KMS-11 (cell line): Measurements from ENCODE around the gene AKT3.

ENCODE experiments used
- H2AFZ ChIP-seq: fragments of 200-600 bp; sonication (generic); 2 replicates; pipeline ENCODE4 v1.6.1; 2016; ENCODE audit warnings: antibody characterized with exemption, mixed run types, low read depth
- H3K27ac ChIP-seq: fragments of 200-600 bp; sonication (generic); 2 replicates; pipeline ENCODE4 v1.6.1; 2016; ENCODE audit warnings: mild to moderate bottlenecking, mixed run types
- H3K27me3 ChIP-seq: fragments of 200-600 bp; sonication (generic); 2 replicates; pipeline ENCODE4 v1.6.1; 2017; ENCODE audit warnings: mild to moderate bottlenecking, low read depth, mixed run types, moderate library complexity; ENCODE audit not compliant: insufficient read depth
- H3K36me3 ChIP-seq: fragments of 200-600 bp; sonication (generic); 2 replicates; pipeline ENCODE4 v1.6.1; 2017; ENCODE audit warnings: mild to moderate bottlenecking, mixed run types; ENCODE audit not compliant: insufficient read depth
- H3K4me1 ChIP-seq: fragments of 200-600 bp; sonication (generic); 2 replicates; pipeline ENCODE4 v1.6.1; 2016; ENCODE audit warnings: mild to moderate bottlenecking, low read depth, mixed run types; ENCODE audit not compliant: poor library complexity, severe bottlenecking
- H3K4me2 ChIP-seq: fragments of 200-600 bp; sonication (generic); 2 replicates; pipeline ENCODE4 v1.7.0; 2016; ENCODE audit warnings: mild to moderate bottlenecking, mixed run types
- H3K4me3 ChIP-seq: fragments of 200-600 bp; sonication (generic); IDR thresholded peaks from 2 replicates; pipeline ENCODE4 v1.6.1; 2017; ENCODE audit warnings: low read depth, low read length, mixed read lengths; ENCODE audit not compliant: insufficient read depth
- H3K79me2 ChIP-seq: fragments of 200-600 bp; sonication (generic); 2 replicates; pipeline ENCODE4 v1.6.1; 2016; ENCODE audit warnings: low read depth, mixed run types; ENCODE audit not compliant: insufficient read depth
- H3K9ac ChIP-seq: fragments of 200-600 bp; sonication (generic); 2 replicates; pipeline ENCODE4 v1.6.1; 2016; ENCODE audit warnings: mild to moderate bottlenecking, mixed run types
- H4K20me1 ChIP-seq: fragments of 200-600 bp; sonication (generic); 2 replicates; pipeline ENCODE4 v1.6.1; 2016; ENCODE audit warnings: mild to moderate bottlenecking, mixed run types; ENCODE audit not compliant: insufficient read depth
- TF ChIP-seq, protein P1 (sequence below): fragments of 200-600 bp; sonication (generic); conservative IDR thresholded peaks from 2 replicates; pipeline ENCODE4 v1.6.1; 2017; ENCODE audit warnings: low read depth, mild to moderate bottlenecking, antibody characterized with exemption, low read length, moderate library complexity, mixed read lengths

AKT3 gene

DNA sequence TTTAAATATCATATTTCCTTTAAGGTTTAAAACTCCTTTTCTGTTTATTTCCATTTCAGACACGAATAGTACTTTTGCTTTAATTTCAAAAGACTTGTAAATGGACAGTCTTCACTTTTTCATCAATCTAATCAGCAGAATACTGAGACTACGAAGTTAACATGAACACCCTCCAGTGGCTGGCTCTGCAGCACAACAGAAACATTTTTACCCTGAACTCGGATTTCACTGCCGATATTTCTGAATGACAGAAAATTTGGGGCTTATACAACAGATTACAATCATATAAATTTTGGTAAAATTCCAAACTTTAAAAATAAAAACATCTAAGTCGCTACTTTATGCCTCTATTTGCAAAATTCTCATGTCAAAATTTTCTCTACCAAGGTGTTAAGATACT lies 86.2 kb downstream of the AKT3 start:
- TF ChIP-seq, protein P1, sequence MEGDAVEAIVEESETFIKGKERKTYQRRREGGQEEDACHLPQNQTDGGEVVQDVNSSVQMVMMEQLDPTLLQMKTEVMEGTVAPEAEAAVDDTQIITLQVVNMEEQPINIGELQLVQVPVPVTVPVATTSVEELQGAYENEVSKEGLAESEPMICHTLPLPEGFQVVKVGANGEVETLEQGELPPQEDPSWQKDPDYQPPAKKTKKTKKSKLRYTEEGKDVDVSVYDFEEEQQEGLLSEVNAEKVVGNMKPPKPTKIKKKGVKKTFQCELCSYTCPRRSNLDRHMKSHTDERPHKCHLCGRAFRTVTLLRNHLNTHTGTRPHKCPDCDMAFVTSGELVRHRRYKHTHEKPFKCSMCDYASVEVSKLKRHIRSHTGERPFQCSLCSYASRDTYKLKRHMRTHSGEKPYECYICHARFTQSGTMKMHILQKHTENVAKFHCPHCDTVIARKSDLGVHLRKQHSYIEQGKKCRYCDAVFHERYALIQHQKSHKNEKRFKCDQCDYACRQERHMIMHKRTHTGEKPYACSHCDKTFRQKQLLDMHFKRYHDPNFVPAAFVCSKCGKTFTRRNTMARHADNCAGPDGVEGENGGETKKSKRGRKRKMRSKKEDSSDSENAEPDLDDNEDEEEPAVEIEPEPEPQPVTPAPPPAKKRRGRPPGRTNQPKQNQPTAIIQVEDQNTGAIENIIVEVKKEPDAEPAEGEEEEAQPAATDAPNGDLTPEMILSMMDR = no peak
- Histone ChIP-seq H3K36me3 (no peaks in the 10 kb centered on the region), H4K20me1 (no peaks in the 10 kb centered on the region), H3K4me1 (no peaks in the 10 kb centered on the region), H3K79me2 (no peaks in the 10 kb centered on the region), H3K9ac (no peak overlapping the region), H2AFZ (no peak overlapping the region), H3K4me2 (no peak overlapping the region), H3K27ac (no peak overlapping the region), H3K27me3 (no peaks in the 10 kb centered on the region), H3K4me3 (no peak overlapping the region)

DNA sequence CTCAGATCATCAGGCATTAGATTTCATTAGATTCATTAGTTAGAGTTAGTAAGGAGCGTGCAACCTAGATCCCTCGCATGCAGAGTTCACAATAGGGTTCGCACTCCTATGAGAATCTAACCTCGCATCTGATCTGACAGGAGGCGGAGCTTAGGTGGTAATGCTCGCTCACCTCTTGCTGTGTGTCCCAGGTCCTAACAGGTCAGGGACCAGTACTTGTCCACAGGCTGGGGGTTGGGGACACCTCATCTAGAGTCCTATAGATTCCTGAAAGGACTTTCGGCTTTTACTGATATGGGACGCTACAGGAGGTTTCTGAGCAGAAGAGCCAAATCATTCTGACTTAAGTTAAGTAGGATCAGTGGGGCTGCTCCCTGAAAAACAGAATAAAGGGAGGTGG lies 91.4 kb downstream of the AKT3 start:
- Histone ChIP-seq H3K4me1 (no peaks in the 10 kb centered on the region), H3K4me3 (no peak overlapping the region), H3K79me2 (no peaks in the 10 kb centered on the region), H3K4me2 (no peak overlapping the region), H2AFZ (no peak overlapping the region), H3K27ac (no peak overlapping the region), H3K27me3 (no peaks in the 10 kb centered on the region), H4K20me1 (no peaks in the 10 kb centered on the region), H3K9ac (no peak overlapping the region), H3K36me3 (no peaks in the 10 kb centered on the region)
- TF ChIP-seq, protein P1 = no peak

DNA sequence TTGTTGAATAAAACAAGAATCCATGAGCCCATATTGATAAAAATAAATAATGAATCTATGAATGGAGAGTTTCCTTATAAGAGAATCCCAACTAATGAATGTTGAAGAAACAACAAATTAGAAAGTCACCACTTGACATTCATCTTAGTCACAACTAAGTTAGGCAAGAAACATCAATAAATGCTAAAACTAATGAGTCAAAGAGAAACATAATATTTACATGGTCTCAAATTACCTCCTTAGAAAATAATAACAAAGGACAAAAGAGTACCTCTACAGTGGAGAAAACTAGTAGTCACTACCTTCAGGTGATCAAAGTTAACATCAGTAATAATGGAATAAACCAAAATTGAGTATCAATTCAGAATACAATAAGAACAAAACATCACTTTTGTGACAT lies 93.5 kb downstream of the AKT3 start:
- no peaks in the 10 kb centered on the region for H4K20me1 ChIP-seq
- no peak overlapping the region for H3K27ac ChIP-seq

DNA sequence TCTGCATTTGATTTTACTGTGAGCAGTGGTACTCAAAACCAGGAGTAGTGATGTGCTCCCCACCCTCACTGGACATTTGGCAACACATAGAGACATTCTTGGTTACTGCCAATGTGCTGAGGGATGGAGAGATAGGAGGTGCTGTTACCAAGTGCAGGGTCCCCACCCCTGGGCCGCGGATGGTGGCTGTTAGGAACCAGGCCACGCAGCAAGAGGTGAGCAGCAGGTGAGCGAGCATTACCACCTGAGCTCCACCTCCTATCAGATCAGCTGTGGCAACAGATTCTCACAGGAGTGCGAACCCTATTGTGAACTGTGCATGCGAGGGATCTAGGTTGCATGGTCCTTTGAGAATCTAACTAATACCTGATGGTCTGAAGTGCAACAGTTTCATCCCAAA lies 95.7 kb downstream of the AKT3 start:
- no peak overlapping the region for H3K4me3 ChIP-seq
- H3K27ac ChIP-seq = no peak overlapping the region
- TF ChIP-seq, protein P1 = no peak
- H3K27me3 ChIP-seq = no peaks in the 10 kb centered on the region
- H2AFZ ChIP-seq = no peak overlapping the region
- no peaks in the 10 kb centered on the region for H4K20me1 ChIP-seq
- H3K79me2 ChIP-seq = no peaks in the 10 kb centered on the region
- H3K4me2 ChIP-seq = no peak overlapping the region
- H3K4me1 ChIP-seq = no peaks in the 10 kb centered on the region
- no peaks in the 10 kb centered on the region for H3K36me3 ChIP-seq
- H3K9ac ChIP-seq = no peak overlapping the region

More for the DNA sequence above, 93.5 kb downstream of the AKT3 start:
- no peaks in the 10 kb centered on the region for H3K36me3 ChIP-seq
- no peaks in the 10 kb centered on the region for H3K4me1 ChIP-seq
- H3K27me3 ChIP-seq = no peaks in the 10 kb centered on the region
- TF ChIP-seq, protein P1 = no peak
- no peak overlapping the region for H3K4me2 ChIP-seq
- H2AFZ ChIP-seq = no peak overlapping the region
- no peaks in the 10 kb centered on the region for H3K79me2 ChIP-seq
- no peak overlapping the region for H3K4me3 ChIP-seq
- H3K9ac ChIP-seq = no peak overlapping the region
